ENCODE results near the gene INTS3. TPM values are rescaled to one million over a fixed set of nuclear protein-coding genes. Genes with fewer than 3 reads are reported as not detected.
"Not testable (repeated sequence)": the region's sequence is repeated elsewhere in the genome, so short reads cannot be mapped to it uniquely, and the experiment has no call there.

Gene INTS3
- total RNA-seq, 1 experiment from 2014 or later: 18.6 TPM

DNA sequence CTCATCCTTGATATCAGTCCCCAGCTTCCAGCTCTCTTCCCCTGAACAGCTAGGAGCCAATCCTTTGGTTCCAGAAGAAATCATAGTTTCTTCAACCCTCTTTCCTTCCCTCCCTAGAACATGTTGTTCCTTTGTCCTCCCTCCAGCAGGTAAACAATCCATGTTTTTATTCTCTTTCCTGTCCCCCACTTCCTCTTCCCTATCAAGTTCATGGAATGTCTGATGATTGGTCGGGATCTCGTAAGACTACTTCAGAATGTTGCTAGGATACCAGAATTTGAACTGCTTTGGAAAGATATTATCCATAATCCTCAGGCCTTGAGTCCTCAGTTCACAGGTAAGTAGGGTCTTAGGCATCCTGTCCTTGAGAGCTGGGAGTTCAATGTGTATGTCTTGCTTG lies 24.2 kb downstream of the INTS3 start:
- no peak for DNase-seq (ENCODE audit: low spot score)

GRCh38 chr1:153752571-153753195 lies 24.8 kb downstream of the INTS3 start:
- no peak for DNase-seq (ENCODE audit: low spot score)

DNA sequence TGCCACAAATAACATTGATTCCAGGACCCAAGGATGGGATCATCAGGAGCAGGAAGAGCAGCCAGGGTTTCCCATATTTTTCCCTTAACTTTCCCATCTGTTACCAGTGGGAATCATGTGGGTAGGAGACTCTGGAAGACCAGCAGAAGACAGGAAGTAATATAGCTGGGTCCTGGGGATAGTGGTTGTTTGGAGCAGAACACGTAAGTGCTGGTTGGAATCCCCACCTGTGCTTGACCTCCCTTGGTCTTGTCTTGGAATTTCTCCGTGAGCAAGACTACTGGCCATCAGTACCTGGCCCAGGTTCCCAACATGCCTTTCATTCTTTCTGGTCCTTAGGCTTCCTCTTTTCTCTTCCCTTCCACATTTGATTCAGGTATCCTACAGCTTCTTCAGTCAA lies 26.4 kb downstream of the INTS3 start:
- DNase-seq (ENCODE audit: low spot score): no peak

DNA sequence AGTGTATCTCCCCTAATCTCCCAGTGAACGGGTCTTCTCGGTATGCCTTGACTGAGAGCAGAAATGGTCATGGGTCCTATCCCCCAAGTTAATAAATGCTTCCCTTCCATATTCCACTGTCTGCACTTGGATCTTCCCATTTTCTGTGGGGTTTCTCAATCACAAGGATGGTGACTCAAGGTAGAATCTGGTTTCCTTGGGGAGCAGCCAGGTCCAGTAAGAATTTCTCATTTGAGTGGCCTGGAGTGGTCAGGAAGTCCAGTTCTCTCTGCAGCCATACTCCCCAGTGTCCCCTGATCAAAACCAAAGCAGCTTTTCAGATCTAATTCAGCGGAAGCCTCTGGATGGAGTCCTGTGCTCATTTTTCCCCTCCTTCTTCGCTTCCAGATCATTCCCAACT lies 32.6 kb downstream of the INTS3 start:
- no peak for DNase-seq (ENCODE audit: low spot score)

GRCh38 chr1:153763365-153764225 lies 35.7 kb downstream of the INTS3 start:
- DNase-seq (ENCODE audit: low spot score): no peak

GRCh38 chr1:153764310-153764709 lies 36.5 kb downstream of the INTS3 start:
- DNase-seq (ENCODE audit: low spot score): no peak

GRCh38 chr1:153766663-153767062 lies 38.8 kb downstream of the INTS3 start:
- DNase-seq (ENCODE audit: low spot score): not testable (repeated sequence)

DNA sequence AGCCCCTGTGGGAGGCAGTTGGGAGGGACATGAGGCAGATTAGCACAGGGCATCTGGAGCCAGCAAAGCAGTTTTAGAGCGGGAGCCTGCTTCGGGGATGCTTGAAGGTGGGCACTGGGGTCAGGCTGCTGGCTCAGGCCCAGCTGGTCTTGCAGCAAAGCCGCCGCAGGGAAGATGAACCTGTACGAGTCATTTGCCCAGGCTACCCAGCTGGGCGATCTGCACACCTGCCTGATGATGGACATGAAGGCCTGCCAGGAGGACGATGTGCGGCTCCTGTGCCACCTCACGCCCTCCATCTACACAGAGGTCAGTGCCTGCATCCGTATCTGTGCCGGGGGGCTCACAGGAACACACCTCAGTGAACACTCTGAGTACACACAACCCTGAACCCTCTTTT lies 39.7 kb downstream of the INTS3 start:
- no peak for DNase-seq (ENCODE audit: low spot score)

DNA sequence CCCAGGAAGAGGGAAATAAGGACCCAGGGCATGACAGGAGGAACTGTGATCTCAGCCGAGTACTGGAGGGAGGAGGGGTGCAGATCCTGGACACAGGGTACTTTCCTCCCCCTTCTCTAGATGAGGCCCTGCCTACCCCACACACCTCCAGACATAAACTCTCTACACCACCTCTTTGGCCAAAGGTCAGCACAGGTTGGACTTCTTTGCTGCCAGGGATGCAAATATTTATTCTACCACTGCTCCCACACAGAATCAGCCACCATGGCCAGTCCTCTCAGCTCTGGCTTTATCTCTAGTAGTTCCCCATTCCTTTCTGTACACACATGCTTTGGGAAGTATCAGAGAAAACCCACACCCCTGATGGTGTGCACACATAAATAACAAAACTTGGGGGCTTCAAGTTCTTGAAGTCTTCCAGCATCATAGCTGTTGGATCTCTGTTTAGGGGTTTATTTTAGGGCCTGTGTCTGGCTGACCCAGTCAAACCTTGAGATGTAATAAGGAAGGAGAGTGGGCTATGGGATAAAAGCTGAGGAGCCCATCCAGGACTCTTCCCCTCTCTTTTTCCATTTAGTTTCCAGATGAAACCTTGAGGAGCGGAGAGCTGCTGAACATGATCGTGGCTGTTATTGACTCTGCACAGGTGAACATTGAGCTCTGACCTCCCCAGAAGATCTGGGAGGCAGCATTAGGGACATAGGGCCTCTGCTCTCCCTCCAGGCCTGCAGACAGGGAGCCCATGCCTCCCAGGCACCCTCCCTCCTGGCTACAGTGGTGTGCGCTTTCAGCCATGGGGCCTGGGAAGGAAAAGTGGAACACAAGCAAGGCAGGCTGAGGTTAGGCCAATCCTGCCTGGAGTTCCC lies 40.7 kb downstream of the INTS3 start:
- no peak for DNase-seq (ENCODE audit: low spot score)

DNA sequence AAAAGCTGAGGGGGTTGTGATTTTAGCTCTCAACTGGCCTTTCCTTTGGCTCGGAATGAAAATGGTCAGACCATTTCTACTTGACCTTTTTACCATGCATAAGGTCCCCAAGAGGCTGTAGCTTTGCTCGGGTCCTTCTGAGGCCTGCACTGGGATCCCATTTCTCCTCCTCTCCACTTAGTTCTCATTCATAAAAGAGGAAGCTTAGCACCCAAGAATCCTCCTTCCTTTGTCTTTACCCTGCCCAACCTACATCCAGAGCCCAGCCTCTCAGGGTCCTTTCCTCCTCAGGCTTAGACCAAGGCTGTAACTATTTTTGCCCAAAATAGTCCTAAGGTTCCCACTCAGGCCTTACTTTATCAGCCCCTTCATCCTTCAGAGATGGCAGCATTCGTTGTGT lies 41.4 kb downstream of the INTS3 start:
- no peak for DNase-seq (ENCODE audit: low spot score)

DNA sequence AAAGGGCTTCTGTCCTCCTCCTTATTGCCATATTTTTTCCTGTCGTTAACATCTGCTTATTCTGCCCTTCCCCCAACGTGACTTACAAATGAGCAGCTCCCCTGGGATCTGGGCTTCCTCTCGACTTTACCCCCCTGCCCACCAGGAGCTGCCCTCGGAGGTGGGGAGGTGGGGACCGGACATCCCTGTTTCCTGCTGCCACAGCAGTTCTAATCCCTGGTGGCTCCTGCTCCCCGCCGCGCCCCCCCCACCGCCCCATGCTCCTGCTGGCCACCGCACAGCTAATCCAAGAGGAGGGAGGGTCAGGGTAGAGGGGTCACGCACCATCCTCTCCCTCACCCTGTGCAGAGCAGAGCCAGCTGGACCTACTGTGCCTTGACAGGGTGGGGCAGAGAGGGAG lies 42.9 kb downstream of the INTS3 start:
- no peak for DNase-seq (ENCODE audit: low spot score)

DNA sequence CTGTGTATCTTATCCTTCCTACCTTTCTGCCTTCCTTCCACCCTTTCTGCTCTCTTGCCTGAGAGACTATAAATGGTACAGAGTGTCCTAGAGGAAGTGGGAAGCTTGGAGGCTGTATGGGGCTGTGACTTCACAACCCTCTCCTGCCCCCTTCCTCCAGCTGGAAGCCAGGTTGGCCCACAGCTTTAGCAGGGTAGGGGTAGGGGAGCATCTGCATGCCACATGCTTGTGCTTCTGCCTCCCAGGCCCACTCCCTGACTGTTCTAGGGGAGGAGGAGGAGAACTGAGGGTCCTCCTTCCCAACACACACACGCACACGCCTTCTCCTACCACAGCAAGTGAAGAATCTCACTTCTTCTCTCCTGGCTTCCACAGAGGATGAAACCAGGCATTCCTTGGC lies 43.4 kb downstream of the INTS3 start:
- no peak for DNase-seq (ENCODE audit: low spot score)

DNA sequence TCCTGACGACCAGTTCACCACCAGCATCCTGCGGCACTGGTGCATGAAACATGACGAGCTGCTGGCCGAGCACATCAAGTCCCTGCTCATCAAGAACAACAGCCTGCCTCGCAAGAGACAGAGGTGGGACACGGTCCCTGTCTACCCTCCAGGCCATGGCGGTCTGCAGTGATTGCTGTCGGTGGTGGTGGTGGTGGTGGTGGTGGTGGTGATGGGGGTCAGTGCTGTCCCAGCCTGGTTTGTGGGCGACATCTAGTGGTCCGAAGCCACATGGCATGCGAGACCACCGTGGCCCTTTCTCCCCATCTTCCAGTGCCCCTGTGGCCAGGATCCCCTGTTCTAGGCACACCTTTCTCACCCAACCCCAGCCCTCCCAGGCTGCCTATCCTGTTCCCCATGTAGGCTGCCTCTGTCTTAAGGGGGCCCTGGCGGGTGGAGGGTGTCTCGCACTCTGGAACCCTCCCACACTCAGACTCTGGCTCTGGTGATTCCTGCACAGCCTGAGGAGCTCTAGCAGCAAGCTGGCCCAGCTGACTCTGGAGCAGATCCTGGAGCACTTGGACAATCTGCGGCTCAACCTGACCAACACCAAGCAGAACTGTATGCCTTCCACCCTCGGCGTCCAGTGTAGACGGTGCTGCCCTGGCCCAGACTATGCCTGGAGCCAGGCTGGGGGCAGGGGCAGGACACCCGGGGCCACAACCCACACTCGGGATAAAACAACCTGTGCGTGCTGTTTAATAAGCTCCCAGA lies 44.2 kb downstream of the INTS3 start:
- DNase-seq (ENCODE audit: low spot score): no peak

DNA sequence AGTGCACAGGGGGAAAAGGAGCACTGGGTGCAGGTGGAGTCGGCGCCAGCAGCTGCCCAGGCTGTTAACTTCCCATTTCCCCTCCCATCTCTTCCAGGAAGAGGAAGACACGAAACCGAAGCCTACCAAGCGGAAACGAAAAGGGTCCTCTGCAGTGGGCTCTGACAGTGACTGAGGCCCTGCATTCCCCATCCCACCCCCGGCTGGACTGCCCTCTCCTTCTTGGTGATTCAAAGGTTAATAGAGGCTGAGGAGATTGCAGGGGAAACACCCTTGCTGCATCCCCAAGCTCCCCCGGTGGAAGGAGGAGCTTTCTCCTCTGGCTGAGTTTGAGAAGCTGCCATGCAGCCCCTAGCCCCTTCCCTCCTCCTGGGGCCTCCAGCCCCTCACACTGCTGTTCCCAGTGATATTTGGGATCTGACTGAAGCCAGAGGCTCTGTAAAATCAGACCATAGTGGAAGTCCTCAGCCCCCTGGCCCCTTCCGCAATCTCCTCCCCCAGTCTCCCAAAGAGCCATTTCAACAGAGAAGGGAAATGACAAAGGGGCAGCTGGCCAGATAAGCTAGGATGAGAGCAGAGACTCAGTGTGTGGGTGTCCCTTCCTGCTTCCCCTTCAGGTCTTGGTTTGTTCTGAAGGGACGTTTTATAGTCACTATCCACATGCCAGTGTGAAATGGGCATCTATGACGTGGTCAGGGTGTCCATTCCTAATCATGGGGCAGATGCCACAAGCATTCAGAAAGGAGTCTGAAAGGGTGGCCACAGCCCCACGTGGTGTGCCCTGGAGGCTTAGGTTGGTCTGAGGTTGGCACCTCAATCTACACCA lies 45.5 kb downstream of the INTS3 start:
- no peak for DNase-seq (ENCODE audit: low spot score)

DNA sequence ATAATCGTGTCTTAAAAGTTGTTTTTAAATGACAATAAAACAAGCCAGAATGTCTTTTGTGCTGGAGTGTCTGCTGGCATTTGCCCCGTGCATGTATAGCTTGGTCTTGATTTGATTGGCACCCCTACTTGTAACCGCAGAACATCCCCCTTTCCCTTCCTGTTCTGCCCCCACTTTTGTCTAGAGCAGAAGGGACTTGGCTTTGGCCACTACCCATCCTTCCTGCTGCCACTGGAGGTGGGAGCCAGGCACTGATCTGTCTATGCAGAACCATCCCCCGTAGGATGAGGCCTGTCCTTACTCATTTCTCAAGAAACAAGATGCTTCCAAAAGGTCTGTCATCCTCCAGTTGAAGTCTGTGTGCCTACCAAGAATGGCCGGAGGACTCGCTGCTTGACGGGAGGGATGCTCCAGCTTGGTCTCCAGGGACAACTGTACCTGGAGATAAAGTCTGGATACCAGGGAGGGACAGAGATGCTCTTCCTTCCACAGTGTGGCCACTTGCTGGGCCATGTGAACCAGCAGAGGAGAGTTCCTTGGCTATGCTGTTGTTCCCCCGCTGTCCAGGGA lies 46.3 kb downstream of the INTS3 start:
- DNase-seq (ENCODE audit: low spot score): no peak

DNA sequence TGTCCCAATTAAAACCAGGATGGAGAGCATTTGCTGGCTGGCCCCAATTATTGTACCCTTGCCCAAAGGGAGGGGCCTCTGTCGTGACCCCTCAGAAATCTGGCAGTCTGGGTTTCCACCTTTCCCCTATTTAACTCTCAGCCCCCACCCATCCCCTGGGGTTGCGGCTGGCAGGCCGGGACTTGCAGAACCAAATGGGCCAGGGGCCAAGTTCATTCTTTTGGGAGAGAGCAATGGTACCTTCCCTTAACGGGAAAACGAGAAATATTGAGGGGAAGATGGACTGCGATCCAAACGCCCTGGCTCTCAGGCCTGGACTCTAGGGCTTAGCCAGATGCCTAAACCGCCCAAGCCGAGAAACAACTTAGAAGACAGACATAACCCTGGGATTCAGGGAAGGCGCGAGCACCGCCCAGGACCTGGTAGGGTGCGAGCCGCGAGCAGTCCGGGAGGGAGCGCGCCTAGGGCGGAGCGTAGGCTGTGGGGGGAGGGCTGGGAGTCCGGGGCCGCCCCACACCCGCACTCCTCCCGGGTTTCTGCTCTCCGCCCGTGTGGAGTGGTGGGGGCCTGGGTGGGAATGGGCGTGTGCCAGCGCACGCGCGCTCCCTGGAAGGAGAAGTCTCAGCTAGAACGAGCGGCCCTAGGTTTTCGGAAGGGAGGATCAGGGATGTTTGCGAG lies 47.1 kb downstream of the INTS3 start, which contains the start of gene SLC27A3:
SLC27A3 (plus strand) TSS at position 628 of the 678 bp plus-strand sequence. CDS start 91 bp downstream, outside the sequence.
- DNase-seq (ENCODE audit: low spot score): no peak

DNA sequence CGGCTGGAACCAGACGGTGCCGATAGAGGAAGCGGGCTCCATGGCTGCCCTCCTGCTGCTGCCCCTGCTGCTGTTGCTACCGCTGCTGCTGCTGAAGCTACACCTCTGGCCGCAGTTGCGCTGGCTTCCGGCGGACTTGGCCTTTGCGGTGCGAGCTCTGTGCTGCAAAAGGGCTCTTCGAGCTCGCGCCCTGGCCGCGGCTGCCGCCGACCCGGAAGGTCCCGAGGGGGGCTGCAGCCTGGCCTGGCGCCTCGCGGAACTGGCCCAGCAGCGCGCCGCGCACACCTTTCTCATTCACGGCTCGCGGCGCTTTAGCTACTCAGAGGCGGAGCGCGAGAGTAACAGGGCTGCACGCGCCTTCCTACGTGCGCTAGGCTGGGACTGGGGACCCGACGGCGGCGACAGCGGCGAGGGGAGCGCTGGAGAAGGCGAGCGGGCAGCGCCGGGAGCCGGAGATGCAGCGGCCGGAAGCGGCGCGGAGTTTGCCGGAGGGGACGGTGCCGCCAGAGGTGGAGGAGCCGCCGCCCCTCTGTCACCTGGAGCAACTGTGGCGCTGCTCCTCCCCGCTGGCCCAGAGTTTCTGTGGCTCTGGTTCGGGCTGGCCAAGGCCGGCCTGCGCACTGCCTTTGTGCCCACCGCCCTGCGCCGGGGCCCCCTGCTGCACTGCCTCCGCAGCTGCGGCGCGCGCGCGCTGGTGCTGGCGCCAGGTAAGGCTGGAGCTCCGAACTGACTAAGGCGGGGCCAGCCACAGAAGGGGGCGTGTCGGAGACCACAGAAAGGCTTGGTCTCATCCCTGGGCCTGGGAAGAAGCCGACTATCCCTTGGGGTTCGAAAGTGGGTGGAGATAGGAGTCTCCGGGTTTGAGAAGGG lies 47.8 kb downstream of the INTS3 start:
- DNase-seq (ENCODE audit: low spot score): no peak

DNA sequence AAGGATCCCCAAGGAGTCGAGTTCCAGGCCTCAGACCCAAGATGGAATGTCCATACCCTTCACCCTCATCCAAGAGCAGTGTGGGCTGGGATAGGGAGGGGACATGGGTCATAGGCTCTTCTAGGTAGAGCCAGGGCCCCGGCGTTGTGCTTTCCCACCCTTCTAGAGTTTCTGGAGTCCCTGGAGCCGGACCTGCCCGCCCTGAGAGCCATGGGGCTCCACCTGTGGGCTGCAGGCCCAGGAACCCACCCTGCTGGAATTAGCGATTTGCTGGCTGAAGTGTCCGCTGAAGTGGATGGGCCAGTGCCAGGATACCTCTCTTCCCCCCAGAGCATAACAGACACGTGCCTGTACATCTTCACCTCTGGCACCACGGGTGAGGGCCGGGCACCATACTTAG lies 48.5 kb downstream of the INTS3 start:
- no peak for DNase-seq (ENCODE audit: low spot score)
